IPS-15b (cell line): Measurements from ENCODE around the gene GP1BB.
A peak's percentile ranks its signal among the peaks of the same experiment; 100 is the strongest.

ENCODE experiments used
- H3K27me3 ChIP-seq: one replicate; pipeline ENCODE4 v1.6.1; 2013; ENCODE audit warnings: low read length; ENCODE audit not compliant: control insufficient read depth, insufficient read depth
- H3K36me3 ChIP-seq: one replicate; pipeline ENCODE4 v1.6.1; 2013; ENCODE audit warnings: low read length; ENCODE audit not compliant: control insufficient read depth, insufficient read depth
- H3K4me1 ChIP-seq: one replicate; pipeline ENCODE4 v1.6.1; 2013; ENCODE audit warnings: mild to moderate bottlenecking, low read length; ENCODE audit not compliant: control insufficient read depth, insufficient read depth
- H3K4me3 ChIP-seq: one replicate; pipeline ENCODE4 v1.5.1; 2013; ENCODE audit warnings: low read depth, low read length
- H3K9ac ChIP-seq: one replicate; pipeline ENCODE4 v1.6.1; 2013; ENCODE audit warnings: low read depth, mild to moderate bottlenecking, low read length
- H3K9me3 ChIP-seq: one replicate; pipeline ENCODE4 v1.6.1; 2013; ENCODE audit warnings: mild to moderate bottlenecking, low read length; ENCODE audit not compliant: control insufficient read depth, insufficient read depth

Gene GP1BB

DNA sequence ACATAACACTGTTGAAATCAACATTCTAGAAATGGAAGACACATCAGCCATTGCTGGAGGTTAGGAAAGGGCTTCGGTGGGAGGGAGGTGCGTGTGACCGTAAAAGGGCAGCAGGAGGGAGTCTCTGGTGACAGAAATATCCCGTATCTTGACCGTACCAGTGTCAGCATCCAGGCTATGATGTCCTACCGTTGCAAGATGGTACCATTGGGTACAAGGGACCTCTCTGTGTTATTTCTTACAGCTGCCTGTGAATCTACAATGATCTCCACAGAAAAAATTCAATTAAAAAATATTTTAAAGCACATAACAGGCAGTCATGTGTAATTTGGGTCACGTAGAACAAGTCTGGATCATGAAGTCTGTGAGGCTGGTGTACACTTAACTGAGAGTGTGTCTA lies 36.4 kb upstream of the GP1BB start:
- Histone ChIP-seq H3K9ac (no peak overlapping the region), H3K27me3 (no peaks in the 10 kb centered on the region), H3K4me1 (peaks cover 6% of the 10 kb centered on the region), H3K36me3 (no peaks in the 10 kb centered on the region), H3K4me3 (no peak overlapping the region), H3K9me3 (no peaks in the 10 kb centered on the region)

DNA sequence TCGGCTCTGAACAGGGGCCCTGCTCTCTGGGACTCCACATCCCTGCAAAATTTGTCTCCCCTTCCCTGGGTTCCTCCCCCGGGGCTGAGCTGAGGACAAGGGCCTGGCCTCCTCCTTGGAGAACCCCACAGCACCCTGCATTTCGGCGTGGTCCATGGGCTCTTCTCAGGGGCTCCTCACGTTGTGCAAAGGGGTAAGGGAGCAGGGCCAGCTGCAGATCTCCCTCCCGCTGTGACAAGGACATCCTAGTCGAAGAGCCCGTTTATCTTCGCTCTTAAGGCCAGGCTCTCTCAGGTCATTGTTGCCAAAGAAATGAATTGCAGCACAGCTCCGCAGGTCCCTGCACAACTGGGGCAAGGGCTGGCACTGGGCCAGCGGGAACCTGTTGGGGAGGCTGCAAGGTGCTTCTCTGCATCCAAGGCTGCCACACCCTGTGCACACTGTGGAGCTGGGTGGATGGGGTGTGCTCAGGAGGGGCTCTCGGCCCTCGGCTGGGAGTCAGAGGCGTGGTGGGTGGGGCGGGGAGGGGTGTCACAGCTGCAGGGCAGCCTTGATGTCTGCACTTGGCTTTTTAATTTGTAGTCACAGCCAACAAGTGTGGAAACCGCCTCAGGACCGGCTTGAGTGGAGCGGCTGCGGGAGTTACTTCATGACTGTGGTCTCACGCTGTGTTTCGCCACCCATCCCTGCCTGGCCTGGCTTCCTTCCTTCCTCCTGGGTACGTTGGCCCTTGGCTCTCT lies 35.6 kb upstream of the GP1BB start:
- no peak overlapping the region for H3K4me3 ChIP-seq
- no peaks in the 10 kb centered on the region for H3K9me3 ChIP-seq
- H3K27me3 ChIP-seq, result no peaks in the 10 kb centered on the region

DNA sequence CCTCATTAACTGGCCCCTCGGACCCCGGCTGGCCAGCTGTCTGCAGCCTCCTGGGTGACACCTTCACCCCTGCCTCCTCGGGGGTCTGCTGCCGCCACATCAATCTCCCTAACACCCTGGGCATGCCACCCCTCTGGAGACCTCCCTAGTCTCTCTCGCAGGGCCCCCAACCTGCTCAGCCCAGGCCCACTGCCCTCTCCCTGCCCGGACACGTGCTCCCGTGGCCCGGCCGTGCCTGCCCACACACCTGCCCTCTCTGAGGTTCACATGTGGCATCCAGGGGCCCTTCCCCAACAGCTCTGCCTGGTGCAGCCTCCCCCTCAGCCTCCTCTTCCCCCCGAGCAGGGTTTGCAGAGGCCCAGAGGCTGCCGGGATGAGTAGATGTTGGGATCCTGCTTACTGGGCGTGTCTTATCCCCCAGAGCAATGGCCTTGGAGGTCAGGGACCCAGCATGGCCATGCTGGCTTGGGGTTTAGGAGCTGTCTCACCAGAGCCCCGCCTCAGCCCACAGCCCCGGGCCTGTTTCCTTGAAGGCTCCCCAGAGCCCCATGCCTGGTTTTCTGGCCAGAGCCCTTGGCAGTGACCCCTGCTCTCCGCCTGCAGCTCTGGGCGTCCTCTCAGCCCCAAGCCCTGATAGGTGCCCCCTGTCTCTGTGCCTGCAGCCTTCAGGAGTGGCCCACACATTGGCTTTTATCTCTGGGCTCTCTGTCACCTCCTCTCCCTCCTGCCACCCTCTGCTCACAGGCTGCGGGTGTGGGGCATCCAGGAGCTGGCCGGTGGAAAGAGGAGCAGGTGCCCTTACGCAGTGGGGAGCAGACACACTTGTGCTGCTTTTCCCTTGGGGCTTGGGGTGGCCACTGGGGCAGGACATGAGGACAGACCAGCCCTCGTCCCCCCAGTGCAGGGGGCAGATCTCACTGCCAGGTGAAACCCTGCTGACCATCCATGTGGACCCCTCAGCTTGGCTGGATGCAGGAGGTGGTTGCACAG lies 34.7 kb upstream of the GP1BB start:
- no peaks in the 10 kb centered on the region for H3K27me3 ChIP-seq
- H3K9me3 ChIP-seq, result no peaks in the 10 kb centered on the region
- no peak overlapping the region for H3K9ac ChIP-seq
- peaks cover 6% of the 10 kb centered on the region for H3K4me1 ChIP-seq
- H3K36me3 ChIP-seq, result no peaks in the 10 kb centered on the region
- H3K4me3 ChIP-seq, result no peak overlapping the region

More for the DNA sequence above, 35.6 kb upstream of the GP1BB start:
- Histone ChIP-seq H3K36me3 (no peaks in the 10 kb centered on the region), H3K9ac (no peak overlapping the region), H3K4me1 (peaks cover 6% of the 10 kb centered on the region)

DNA sequence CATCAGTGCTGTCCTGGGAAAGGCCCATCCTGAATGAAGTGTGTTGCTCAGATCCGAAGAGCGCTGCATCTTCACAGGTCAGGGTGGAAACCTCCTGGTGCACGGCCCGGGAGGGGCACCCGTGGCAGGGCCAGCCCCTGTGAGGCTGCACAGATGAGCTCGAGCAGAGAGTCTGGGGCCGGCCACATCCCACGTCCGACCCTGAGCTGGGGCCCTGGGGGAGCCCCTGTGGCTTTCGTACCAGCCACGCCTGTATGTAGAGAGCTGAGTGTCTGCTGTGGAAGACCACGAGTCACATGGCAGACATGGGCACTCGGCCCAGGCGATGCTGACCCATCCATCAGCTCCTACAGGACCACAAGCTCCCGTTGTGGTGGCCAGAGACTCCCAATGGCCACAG lies 33.9 kb upstream of the GP1BB start:
- no peak overlapping the region for H3K4me3 ChIP-seq
- H3K9me3 ChIP-seq, result no peaks in the 10 kb centered on the region
- H3K9ac ChIP-seq, result peak overlapping the region; percentile 37
- H3K4me1 ChIP-seq, result peaks cover 6% of the 10 kb centered on the region
- no peaks in the 10 kb centered on the region for H3K36me3 ChIP-seq
- no peaks in the 10 kb centered on the region for H3K27me3 ChIP-seq

DNA sequence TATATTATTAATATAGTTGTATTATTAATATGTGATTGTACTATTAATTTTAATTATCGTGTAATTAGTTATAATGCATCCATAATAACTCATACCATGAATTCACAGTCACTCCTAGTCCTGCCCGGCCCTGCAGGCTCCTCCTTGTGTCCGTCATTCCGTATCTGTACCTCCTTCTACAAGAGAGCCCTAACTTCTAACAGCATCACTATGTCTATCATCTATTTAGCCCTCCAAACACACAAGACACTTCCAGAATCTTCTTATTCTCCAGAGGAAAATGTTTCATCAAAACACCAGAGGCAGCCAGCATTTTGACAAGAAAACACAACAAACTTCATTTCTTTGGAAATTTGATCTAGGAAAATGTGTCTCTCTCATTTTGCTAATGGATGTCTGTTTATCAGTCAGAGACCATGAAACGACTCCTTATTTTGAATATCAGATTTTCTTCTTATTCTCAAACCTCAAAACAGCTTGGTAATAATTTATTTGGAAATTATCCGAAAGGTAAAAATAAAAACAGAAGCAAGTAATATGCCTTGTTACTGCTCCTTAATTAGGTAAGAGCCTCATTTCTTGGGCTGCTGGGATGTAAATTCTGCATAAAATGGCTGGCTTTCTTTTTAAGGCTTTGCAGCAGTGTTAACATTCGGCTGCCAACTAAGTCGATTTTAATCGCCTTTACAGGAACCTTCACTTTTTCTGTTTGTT lies 32.2 kb upstream of the GP1BB start:
- Histone ChIP-seq H3K9me3 (no peaks in the 10 kb centered on the region), H3K36me3 (no peaks in the 10 kb centered on the region), H3K4me1 (peaks cover 6% of the 10 kb centered on the region), H3K9ac (no peak overlapping the region), H3K27me3 (no peaks in the 10 kb centered on the region), H3K4me3 (no peak overlapping the region)

DNA sequence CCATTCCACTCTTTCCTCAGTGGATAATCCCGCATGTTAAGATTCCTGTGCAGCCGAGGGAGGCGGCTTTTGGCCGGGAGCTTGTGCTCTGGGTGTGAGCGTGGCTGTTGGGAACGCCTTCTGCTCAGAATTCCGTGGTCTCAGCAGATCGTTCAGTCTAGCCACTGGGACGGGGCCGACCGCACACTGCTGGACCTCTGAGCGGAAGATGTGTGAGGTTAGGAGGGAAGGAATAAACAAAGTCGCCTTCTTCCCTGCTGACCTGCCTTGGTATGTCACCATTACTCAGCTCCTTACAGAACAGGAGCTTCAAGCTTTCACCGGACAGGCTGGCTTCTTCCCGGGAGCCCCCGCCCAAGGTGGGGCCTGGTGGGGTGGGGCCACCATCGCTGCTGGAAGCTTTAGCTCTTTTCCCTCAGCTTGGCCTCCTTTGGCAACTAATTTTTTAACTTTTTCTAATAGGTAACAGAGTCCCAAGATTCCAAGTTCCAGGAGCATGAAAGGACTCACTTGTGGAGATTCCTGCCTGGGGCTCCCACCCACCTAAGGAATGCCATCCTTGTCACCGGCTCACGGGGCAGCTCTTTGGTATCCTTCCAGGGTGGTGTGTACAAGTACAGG lies 31.5 kb upstream of the GP1BB start:
- H3K9ac ChIP-seq, result no peak overlapping the region
- peaks cover 6% of the 10 kb centered on the region for H3K4me1 ChIP-seq
- H3K36me3 ChIP-seq, result no peaks in the 10 kb centered on the region
- H3K27me3 ChIP-seq, result no peaks in the 10 kb centered on the region
- no peak overlapping the region for H3K4me3 ChIP-seq
- no peaks in the 10 kb centered on the region for H3K9me3 ChIP-seq

GRCh38 chr22:19693581-19693980 lies 29.8 kb upstream of the GP1BB start:
- Histone ChIP-seq H3K4me3 (no peak overlapping the region), H3K36me3 (no peaks in the 10 kb centered on the region), H3K9ac (no peak overlapping the region), H3K9me3 (no peaks in the 10 kb centered on the region), H3K27me3 (no peaks in the 10 kb centered on the region), H3K4me1 (peaks cover 6% of the 10 kb centered on the region)

- no peaks in the 10 kb centered on the region for H3K9me3 ChIP-seq
- H3K36me3 ChIP-seq, result no peaks in the 10 kb centered on the region
- no peak overlapping the region for H3K9ac ChIP-seq
- no peaks in the 10 kb centered on the region for H3K27me3 ChIP-seq
- no peak overlapping the region for H3K4me3 ChIP-seq
- H3K4me1 ChIP-seq, result peaks cover 6% of the 10 kb centered on the region
Observed at GRCh38 chr22:19693981-19694670, 29.2 kb upstream of the GP1BB start.

GRCh38 chr22:19694696-19695095 lies 28.6 kb upstream of the GP1BB start:
- H3K9ac ChIP-seq, result no peak overlapping the region
- no peak overlapping the region for H3K4me3 ChIP-seq

DNA sequence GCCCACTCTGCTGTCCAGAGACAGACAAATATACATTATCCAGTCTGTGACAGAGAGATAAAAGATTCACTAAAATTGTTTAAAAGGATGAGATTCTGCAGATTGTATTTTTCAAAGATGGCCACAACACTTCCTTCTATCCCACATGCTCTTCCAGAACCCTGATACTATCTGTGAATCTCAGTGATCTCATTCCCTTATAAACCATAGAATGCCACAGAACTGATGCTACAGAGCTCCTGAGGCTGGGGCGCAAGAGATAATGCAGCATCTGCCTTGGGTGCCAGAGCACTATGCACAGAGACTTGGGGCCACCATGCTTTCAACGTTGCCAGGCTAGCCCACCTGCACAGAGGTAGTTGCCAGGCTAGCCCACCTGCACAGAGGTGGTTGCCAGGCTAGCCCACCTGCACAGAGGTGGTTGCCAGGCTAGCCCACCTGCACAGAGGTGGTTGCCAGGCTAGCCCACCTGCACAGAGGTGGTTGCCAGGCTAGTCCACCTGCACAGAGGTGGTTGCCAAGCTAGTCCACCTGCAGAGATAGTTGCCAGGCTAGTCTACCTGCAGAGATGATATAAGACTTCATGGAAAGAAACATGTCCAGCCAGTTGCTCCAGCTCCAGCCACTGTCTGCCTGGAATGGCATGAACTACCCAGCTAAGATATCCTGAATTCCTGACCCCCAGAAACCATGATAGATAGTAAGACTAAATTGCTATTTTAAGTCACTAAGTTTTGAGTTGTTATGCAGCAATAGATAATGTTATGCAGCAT lies 26.6 kb upstream of the GP1BB start:
- H3K36me3 ChIP-seq, result no peaks in the 10 kb centered on the region
- H3K27me3 ChIP-seq, result no peaks in the 10 kb centered on the region
- H3K4me3 ChIP-seq, result no peak overlapping the region
- H3K4me1 ChIP-seq, result no peaks in the 10 kb centered on the region
- no peaks in the 10 kb centered on the region for H3K9me3 ChIP-seq
- H3K9ac ChIP-seq, result no peak overlapping the region

More at GRCh38 chr22:19694696-19695095, 28.6 kb upstream of the GP1BB start:
- H3K36me3 ChIP-seq, result no peaks in the 10 kb centered on the region
- no peaks in the 10 kb centered on the region for H3K9me3 ChIP-seq
- H3K4me1 ChIP-seq, result peaks cover 6% of the 10 kb centered on the region
- no peaks in the 10 kb centered on the region for H3K27me3 ChIP-seq
